Measurements from ENCODE around the gene ATOSB. TPM values are rescaled to one million over a fixed set of nuclear protein-coding genes. Genes with fewer than 3 reads are reported as not detected.
A peak's percentile ranks its signal among the peaks of the same experiment; 100 is the strongest.

Gene ATOSB
- total RNA-seq, 1 experiment from 2014 or later: 9.2 TPM

DNA sequence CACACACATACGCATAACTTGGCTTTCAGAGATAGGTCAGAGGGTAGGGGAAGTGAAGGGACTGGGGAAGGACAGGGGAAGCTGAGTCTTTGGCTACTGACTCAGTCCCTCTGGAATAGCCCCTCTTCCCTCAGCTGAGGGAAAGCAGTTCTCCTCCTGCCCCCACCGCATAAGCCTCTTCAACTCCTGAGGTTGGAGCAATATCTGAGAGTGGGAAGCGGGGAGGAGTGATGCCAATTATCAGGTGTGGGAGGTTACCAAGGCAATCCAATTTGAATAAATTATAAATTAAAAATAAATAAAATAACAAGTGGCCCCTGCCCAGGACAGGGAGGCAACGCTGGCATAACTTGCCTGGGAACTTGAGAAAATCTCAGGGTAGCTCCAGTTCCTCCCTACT, 11.1 kb downstream of the ATOSB start:
- H3K79me2 ChIP-seq (ENCODE audit: low read length): peaks cover 20% of the 10 kb centered on the region
- no peak overlapping the region for H3K9ac ChIP-seq (ENCODE audit: low read length)
- H3K27me3 ChIP-seq (ENCODE audit: low read length): no peaks in the 10 kb centered on the region
- H3K4me1 ChIP-seq (ENCODE audit: insufficient read depth, low read length): peaks cover 16% of the 10 kb centered on the region
- no TSS peak for BruUV-seq (replicated peaks)
- H3K4me2 ChIP-seq (ENCODE audit: low read length): no peak overlapping the region
- H4K20me1 ChIP-seq (ENCODE audit: low read length): no peaks in the 10 kb centered on the region
- ChIA-PET POLR2A (ENCODE audit: unreplicated experiment) (no interaction called here), CTCF (no interaction called here)
- ATAC-seq: no peak
- 0 out of 2 replicates have a peak, but pooled peaks cover 3% of the 10 kb centered on the region for H3K36me3 ChIP-seq (ENCODE audit: low read depth, low read length)
- H3K4me3 ChIP-seq (ENCODE audit: low read length): no peak overlapping the region
- TF ChIP-seq EZH2 (IDR thresholded peaks at IDR 0.05; ENCODE audit: low read length, unreplicated experiment): no peak
- TF ChIP-seq EZH2phosphoT487 (IDR thresholded peaks at IDR 0.05; ENCODE audit: borderline replicate concordance, low read length): no peak
- no peaks in the 10 kb centered on the region for H3F3A ChIP-seq (ENCODE audit: low read length, unreplicated experiment)
- H2AFZ ChIP-seq (ENCODE audit: low read length): no peak overlapping the region
- DNase-seq: no peak
- no peaks in the 10 kb centered on the region for H3K9me3 ChIP-seq (ENCODE audit: low read length)
- no peaks in the 10 kb centered on the region for H3K9me2 ChIP-seq (replicated peaks; ENCODE audit: low read length)
- intact Hi-C loops (cut with micrococcal nuclease): no loop called here
- no peak overlapping the region for H3K27ac ChIP-seq (ENCODE audit: low read length)

- intact Hi-C loops (cut with micrococcal nuclease): no loop called here
- peak overlapping the region; percentile 96; the same call in 1 of the 2 replicates for H3K9ac ChIP-seq (ENCODE audit: low read length)
- no TSS peak for BruUV-seq (replicated peaks)
Measured at GRCh38 chr9:35103660-35104191, 11.9 kb downstream of the ATOSB start.

GRCh38 chr9:35102769-35103659, 12.6 kb downstream of the ATOSB start, which contains the start of gene STOML2:
STOML2 (minus strand) TSS chr9:35103131; CDS start chr9:35103094, 37 bp downstream.
- Histone ChIP-seq H3K4me3 (ENCODE audit: low read length) (peak within 1 kb of the TSS; percentile 83), H2AFZ (ENCODE audit: low read length) (peak within 1 kb of the TSS; percentile 74), H3F3A (ENCODE audit: low read length, unreplicated experiment) (no peaks in the 10 kb centered on the region), H3K9me2 (replicated peaks; ENCODE audit: low read length) (no peaks in the 10 kb centered on the region), H3K79me2 (ENCODE audit: low read length) (peaks cover 20% of the 10 kb centered on the region), H3K4me1 (ENCODE audit: insufficient read depth, low read length) (peaks cover 16% of the 10 kb centered on the region), H3K9ac (ENCODE audit: low read length) (peak within 1 kb of the TSS; percentile 96), H3K27ac (ENCODE audit: low read length) (peak within 1 kb of the TSS; percentile 38), H3K36me3 (ENCODE audit: low read depth, low read length) (0 out of 2 replicates have a peak, but pooled peaks cover 3% of the 10 kb centered on the region), H3K9me3 (ENCODE audit: low read length) (no peaks in the 10 kb centered on the region), H3K4me2 (ENCODE audit: low read length) (peak within 1 kb of the TSS; percentile 96), H3K27me3 (ENCODE audit: low read length) (no peaks in the 10 kb centered on the region), H4K20me1 (ENCODE audit: low read length) (no peaks in the 10 kb centered on the region)
- CTCF ChIA-PET: interaction anchor here (0.6 to 1.1 kb wide), 3 partner anchors 9 to 13 kb away, joined by 3 to 7 read pairs (median 5); partner anchors contain the start of gene ATOSB
- DNase-seq: peak; percentile 89
- TF ChIP-seq EZH2phosphoT487 (IDR thresholded peaks at IDR 0.05; ENCODE audit: borderline replicate concordance, low read length) (no peak), EZH2 (IDR thresholded peaks at IDR 0.05; ENCODE audit: low read length, unreplicated experiment) (no peak)
- TF ChIP-seq, protein P1, sequence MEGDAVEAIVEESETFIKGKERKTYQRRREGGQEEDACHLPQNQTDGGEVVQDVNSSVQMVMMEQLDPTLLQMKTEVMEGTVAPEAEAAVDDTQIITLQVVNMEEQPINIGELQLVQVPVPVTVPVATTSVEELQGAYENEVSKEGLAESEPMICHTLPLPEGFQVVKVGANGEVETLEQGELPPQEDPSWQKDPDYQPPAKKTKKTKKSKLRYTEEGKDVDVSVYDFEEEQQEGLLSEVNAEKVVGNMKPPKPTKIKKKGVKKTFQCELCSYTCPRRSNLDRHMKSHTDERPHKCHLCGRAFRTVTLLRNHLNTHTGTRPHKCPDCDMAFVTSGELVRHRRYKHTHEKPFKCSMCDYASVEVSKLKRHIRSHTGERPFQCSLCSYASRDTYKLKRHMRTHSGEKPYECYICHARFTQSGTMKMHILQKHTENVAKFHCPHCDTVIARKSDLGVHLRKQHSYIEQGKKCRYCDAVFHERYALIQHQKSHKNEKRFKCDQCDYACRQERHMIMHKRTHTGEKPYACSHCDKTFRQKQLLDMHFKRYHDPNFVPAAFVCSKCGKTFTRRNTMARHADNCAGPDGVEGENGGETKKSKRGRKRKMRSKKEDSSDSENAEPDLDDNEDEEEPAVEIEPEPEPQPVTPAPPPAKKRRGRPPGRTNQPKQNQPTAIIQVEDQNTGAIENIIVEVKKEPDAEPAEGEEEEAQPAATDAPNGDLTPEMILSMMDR (conservative IDR thresholded peaks at IDR 0.05; ENCODE audit: low read depth, low read length): no peak
- peak; percentile 98 for ATAC-seq
- intact Hi-C loops (cut with micrococcal nuclease): no loop called here
- BruUV-seq (replicated peaks): TSS peak; percentile 97
- POLR2A ChIA-PET (ENCODE audit: unreplicated experiment): interaction anchor here (0.6 to 0.7 kb wide), 3 partner anchors 58 to 628 kb away, joined by 3 to 10 read pairs (median 3); no protein-coding TSS in a partner anchor

More at GRCh38 chr9:35103660-35104191, 11.9 kb downstream of the ATOSB start:
- Histone ChIP-seq H3K79me2 (ENCODE audit: low read length) (peaks cover 20% of the 10 kb centered on the region), H3K27ac (ENCODE audit: low read length) (peak overlapping the region; percentile 38), H2AFZ (ENCODE audit: low read length) (0 out of 2 replicates have a peak overlapping the region, but pooled peaks have one; percentile 74), H3K4me2 (ENCODE audit: low read length) (peak overlapping the region; percentile 96), H3K36me3 (ENCODE audit: low read depth, low read length) (0 out of 2 replicates have a peak, but pooled peaks cover 3% of the 10 kb centered on the region), H3K4me1 (ENCODE audit: insufficient read depth, low read length) (peaks cover 16% of the 10 kb centered on the region), H3K27me3 (ENCODE audit: low read length) (no peaks in the 10 kb centered on the region), H3K4me3 (ENCODE audit: low read length) (peak overlapping the region; percentile 83), H3K9me3 (ENCODE audit: low read length) (no peaks in the 10 kb centered on the region), H3F3A (ENCODE audit: low read length, unreplicated experiment) (no peaks in the 10 kb centered on the region), H3K9me2 (replicated peaks; ENCODE audit: low read length) (no peaks in the 10 kb centered on the region), H4K20me1 (ENCODE audit: low read length) (no peaks in the 10 kb centered on the region)
- ATAC-seq: no peak
- TF ChIP-seq, protein P1 (conservative IDR thresholded peaks at IDR 0.05; ENCODE audit: low read depth, low read length): no peak
- no peak for TF ChIP-seq EZH2 (IDR thresholded peaks at IDR 0.05; ENCODE audit: low read length, unreplicated experiment)
- POLR2A ChIA-PET (ENCODE audit: unreplicated experiment): interaction anchor here (0.6 to 0.7 kb wide), 3 partner anchors 58 to 628 kb away, joined by 3 to 10 read pairs (median 3); no protein-coding TSS in a partner anchor
- no peak for DNase-seq
- CTCF ChIA-PET: interaction anchor here (0.6 to 1.1 kb wide), 3 partner anchors 8 to 12 kb away, joined by 3 to 7 read pairs (median 5); partner anchors contain the start of gene ATOSB
